ENCODE measurements around the gene MOGAT2.
"Not testable (repeated sequence)": the region's sequence is repeated elsewhere in the genome, so short reads cannot be mapped to it uniquely, and the experiment has no call there.

MOGAT2 gene

DNA sequence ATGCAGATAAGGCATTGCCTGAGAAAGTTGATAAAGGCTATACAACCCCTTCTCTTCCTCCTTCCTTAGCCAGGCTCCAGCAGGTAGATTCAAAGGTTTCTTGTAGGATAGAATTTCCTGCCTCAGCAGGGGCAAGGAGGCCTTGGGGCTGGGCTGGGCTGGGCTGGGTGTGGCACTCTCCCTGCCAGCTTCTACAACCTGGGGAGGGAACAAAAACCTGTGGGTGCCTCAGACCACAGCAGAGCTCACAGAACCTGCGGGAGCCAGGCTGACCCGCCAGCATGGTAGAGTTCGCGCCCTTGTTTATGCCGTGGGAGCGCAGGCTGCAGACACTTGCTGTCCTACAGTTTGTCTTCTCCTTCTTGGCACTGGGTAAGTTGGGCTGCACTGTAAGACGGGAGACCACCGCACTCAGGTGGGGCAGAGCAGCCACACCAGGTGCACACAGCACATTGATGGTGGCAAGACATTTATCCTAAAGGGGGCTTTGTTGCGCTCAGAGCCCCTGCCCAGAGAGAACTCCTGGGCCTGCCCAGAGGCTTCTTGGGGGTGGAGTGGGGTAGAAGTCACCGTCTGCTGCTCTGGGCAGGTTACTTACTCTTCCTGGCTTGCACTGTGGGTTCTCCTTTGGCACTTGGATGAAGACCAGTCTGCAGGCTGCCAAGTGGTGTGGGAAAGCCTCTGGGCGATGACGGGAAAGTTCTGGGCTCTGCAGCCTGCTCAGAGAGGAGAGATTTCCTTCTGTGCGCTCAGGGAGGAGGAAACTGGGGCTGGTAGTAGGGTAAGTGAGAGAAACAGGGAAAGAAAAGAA lies at the start of gene MOGAT2:
Gene MOGAT2, plus strand, starts transcription at position 231 of the 811 bp plus-strand sequence. Its CDS starts 51 bp downstream, at position 282.
- DNase-seq (ENCODE audit: low read depth in 3 of 3): no peak

DNA sequence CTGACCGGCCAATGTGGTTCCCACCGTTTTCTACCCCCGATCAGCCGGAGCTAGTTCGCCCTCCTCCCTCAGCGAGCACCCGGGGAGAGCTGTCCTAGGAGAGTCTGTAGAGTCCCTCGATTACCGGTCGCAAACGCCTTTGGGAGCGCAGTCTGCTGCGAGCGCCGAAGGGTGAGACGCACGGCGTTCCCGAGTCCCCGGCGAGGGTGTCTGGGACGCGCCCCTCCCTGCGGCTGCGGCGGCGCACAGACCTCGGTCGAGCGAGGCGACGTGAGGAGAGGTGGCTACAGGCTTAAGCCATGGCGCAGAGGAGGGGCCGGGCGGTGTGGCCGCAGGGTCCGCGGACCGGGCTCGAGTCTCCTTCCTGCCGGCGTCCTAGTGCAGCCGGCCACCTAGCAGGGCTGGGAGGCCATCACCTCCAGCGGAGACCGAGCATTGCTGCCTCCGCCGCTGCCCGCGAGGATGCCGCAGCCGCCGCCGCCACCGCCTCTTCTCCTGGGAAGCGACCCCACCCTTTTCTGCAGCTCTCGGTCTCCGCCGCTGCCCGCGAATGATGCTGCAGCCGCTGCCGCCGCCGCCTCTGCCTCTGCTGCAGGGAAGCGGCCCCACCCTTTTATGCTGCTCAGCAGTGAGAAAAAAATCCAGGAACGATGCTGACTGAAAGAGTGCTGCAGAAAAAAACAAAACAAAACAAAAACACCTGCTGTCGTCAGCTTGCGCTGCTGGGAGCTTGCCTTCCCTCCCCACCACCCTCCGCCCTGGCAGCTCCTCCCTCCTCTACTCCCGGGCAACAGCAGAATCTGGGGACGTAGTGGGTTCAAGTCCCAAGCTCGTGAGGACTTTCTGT lies 49.0 kb upstream of the MOGAT2 start, which contains the start of gene MAP6:
Gene MAP6, minus strand, starts transcription at position 588 of the 847 bp plus-strand sequence. CDS start 669 bp downstream, outside the sequence.
- DNase-seq (ENCODE audit: low read depth in 3 of 3): no peak

DNA sequence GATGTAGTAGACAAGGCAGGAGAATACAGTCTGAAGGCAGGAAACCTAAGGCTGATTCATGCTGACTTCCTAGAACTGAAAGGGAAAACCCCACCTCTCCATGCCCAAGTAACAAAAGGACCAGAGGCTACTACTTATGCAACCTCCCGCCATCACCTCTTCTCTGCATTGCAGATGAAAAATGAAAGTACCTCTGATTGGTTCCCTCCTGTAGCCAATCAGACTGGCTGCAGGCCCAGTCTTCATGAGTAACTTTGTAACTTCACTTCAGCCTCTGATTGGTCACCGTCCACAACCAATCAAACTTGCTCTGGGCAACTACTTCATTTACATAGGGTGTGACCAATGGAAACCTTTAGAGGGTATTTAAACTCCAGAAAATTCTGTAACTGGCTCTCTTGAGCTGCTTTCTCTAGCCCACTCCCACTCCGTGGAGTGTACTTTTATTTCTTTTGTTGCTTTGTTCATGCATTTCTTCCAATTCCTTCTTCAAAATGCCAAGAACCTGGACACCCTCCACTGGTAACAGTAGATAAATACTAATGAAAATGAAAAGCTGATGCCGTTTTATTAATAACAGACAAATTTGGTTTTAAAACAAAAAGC lies 43.6 kb upstream of the MOGAT2 start:
- DNase-seq (ENCODE audit: low read depth in 3 of 3): no peak

DNA sequence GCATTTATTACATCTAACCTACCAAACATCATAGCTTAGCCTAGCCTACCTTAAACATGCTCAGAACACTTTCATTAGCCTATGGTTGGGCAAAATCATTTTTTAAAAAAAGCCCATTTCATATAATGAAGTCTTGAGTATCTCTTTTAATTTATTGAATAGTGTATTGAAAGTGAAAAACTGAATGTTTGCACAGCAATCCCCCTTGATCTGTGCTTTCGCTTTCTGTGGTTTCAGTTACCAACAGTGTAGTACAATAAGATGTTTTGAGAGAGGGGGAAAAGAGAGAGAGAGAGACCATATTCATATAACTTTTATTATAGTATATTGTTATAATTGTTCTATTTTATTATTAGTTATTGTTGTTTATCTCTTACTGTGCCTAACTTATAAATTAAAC lies 40.4 kb upstream of the MOGAT2 start:
- DNase-seq (ENCODE audit: low read depth in 3 of 3): no peak

DNA sequence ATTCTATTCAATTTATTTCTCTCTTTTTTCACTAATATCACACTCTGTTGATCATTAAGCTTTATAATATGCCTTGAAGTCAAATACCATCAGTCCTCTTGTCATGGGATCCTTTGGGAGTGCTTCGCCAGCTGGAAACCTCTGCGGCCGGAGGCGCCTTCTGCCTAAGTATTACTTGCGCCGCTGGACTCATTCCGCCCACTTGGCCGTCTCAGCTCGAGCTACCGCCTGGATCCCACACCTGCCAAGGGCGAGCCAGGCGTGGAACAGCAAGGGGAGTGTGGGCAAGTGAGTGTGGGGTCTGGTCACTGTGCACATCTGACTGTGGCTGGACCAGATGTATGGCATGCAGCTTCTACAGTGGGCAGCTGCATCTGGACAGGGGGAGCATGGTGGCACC lies 39.7 kb upstream of the MOGAT2 start:
- DNase-seq (ENCODE audit: low read depth in 3 of 3): no peak

DNA sequence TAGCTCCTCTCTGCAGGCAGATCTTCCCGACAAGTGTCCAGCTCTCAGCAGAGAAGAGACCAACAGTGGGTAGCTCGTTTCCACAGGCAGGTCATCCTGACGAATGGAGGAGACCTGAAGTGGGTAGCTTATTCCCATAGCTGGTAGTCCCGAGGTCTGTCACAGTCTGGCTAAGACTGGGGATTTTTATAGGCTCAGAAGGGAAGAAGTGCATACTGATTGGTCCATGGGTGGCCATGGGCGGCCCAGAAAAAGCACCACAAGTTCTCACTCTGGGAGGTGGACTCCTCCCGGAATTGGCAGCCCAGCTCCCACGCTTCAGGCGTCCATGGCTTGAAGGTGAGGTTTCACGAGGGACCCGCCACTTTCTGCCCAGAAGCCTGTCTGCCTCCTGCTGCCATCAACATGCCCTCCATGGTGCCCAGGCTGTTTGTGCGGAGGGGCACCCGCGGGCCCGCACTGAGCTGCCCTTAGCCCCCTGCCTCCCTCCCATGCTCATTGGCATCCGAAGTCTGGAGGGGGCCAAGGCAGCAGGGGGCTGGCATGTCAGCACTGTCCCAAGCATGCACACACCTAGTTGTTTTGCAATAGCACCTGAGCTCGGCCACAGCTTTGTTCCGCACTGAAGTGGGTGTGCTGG lies 38.9 kb upstream of the MOGAT2 start:
- DNase-seq (ENCODE audit: low read depth in 3 of 3): no peak

DNA sequence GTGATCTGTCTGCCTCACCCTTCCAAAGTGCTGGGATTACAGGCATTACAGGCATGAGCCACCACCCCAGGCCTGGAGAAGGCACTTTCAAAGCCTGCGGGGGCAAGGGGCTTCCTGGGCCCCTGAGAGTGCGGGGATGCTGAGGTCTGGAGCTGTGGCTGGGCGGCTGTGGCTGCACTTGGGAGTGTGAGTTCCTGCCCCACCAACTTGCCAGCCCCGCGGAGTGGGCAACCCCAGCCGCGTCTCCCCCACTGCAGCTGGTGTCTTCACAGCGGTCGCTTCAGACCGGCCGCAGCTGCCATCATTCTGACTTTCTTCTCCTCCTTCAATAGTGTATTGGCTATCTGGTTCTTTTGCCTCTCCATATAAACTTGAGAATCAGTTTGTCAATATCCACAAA lies 38.1 kb upstream of the MOGAT2 start:
- DNase-seq (ENCODE audit: low read depth in 3 of 3): no peak

DNA sequence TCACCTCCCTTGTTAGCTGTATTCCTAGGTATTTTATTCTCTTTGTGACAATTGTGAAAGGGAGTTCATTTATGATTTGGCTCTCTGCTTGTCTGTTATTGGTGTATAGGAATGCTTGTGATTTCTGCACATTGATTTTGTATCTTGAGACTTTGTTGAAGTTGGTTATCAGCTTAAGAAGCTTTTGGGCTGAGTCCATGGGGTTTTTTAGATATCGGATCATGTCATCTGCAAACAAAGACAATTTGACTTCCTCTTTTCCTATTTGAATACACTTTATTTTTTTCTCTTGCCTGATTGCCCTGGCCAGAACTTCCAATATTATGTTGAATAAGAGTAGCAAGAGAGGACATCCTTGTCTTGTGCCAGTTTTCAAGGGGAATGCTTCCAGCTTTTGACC lies 33.8 kb upstream of the MOGAT2 start:
- not testable (repeated sequence) for DNase-seq (ENCODE audit: low read depth in 3 of 3)

DNA sequence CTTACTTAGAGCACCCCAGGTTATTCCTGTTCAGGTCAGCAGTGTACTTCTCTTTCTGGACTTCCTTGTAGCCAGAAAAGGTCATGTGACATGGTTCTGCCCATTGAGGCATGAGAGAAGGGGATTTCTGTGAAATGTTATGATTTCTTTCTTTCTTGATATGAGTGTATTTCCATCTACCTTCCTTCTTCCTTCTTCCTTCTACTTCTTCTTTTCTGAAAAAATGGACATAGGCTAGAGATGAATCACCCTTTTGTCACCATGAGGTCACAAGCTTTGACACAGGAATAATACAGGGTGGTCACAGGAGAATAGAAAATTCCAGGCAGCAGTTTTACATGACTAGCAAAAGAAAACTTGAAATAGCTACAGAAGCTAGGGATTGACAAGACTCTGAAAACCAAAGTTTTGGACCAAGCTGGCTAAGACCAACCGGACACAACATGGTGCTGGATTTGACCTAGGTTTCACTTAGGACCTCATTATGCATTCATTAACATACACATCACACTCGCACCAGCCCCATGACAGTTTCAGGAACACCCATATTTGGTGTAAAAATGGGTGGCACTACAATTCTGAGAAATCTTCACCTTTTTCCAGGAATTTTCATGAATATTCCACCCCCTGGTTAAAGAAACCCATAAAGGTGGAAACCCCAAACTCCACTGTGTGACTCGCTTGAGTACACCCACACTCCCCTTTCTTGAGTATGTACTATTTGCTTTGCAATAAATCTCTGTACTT lies 27.6 kb upstream of the MOGAT2 start:
- no peak for DNase-seq (ENCODE audit: low read depth in 3 of 3)

DNA sequence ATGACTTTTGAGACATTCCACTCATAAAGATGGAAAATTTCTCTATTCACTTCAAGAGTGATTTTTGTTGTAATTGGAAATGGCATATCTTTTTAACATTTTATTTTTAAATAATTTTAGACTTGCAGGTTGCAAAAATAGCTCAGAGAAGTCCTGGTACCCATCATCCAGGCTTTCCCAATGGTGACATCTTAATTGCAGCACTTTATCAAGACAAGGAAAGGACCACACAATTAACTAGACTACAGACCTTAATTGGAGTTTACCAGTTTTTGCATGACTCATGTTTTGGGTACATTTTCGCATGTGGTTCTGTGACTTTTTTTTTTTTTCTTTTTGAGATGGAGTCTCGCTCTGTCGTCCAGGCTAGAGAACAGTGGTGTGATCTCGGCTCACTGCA lies 25.8 kb upstream of the MOGAT2 start:
- DNase-seq (ENCODE audit: low read depth in 3 of 3): no peak

DNA sequence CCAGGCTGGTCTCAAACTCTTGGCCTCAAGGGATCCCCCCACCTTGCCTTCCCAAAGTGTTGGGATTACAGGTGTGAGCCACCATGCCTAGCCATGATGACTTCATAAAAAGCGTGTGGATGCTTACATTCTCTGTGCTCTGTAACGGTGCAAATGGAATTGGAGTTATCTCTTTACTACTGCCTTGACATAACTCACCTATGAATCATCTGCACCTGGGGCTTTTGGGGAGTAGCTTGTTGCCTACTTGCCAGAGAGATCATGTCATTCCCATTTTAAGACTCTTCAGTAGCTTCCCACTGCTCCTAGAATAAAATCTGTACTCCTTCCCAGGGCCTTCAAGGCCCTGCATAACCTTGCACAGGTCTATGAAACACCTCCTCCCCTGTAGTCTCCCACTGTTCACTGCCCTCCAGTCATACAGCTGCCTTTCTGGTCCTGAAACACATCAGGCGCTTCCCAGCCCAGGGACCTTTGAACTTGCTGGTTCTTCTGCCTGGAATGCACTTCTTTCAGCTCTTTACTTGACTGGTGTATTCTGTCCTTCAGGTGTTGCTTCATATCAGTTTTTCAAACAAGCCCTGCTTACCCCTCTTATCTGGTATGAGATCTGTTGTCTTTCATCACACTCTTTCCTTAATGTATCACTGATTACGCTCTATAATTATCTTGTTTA lies 19.6 kb upstream of the MOGAT2 start:
- no peak for DNase-seq (ENCODE audit: low read depth in 3 of 3)

DNA sequence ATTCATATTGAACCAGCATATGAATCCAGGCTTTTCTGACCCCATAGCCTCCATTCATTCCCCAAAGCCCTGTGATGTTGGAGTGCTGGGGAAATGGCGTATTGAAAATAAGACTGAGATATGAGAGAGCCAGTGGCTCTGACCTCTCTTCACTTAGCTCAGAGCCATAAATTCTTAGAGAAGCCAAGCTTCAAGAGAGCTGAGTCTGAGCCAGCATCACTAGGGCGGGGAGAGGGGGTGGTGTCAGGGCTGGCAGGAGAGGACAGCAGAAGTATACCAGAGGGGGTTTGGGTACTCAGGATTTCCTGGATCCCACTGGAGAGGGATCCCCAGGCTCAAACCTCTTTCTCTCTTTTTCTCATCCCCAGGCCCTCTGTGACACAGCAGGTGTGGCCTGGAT lies 16.7 kb upstream of the MOGAT2 start:
- DNase-seq (ENCODE audit: low read depth in 3 of 3): no peak

DNA sequence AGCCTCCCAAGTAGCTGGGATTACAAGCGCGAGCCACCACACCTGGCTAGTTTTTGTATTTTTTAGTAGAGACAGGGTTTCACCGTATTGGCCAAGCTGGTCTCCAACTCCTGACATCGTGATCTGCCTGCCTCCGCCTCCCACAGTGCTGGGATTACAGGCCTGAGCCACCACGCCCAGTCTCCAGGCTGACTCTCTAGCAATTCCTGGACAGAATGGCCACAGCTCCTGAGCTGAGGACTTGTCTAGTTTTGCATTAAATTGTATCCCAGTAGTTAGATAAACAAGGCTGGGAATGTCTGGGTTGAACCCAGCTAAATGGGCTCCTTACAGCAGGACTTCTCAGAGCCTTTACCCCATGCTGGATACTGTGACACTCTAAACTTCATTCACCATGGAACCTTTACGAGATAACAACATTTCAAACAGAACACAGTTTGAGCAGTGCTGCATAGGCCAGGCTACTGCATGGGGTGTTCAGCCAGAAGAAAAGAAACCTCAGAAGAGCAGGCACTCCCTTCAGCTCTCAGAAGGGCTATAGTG lies 13.9 kb upstream of the MOGAT2 start:
- DNase-seq (ENCODE audit: low read depth in 3 of 3): no peak

DNA sequence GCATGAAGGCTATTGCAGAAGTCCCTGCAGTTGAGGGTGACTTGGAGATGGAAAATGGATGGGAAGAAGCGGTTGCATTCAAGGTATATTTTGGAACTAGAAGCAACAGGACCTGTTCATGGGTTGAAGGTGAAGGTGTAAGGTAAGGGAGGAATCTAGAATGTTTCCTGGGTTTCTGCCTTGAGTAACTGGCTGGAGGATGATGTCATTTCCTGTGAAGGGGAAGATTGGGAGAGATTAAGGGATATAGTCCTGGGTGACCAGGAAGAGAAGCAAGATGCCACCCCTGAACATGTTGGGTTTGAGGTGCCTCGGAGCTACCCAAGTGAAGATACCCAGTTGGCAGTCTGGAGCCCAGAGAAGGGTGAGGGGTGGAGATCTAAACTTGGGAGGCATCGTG lies 12.1 kb upstream of the MOGAT2 start:
- DNase-seq (ENCODE audit: low read depth in 3 of 3): no peak

DNA sequence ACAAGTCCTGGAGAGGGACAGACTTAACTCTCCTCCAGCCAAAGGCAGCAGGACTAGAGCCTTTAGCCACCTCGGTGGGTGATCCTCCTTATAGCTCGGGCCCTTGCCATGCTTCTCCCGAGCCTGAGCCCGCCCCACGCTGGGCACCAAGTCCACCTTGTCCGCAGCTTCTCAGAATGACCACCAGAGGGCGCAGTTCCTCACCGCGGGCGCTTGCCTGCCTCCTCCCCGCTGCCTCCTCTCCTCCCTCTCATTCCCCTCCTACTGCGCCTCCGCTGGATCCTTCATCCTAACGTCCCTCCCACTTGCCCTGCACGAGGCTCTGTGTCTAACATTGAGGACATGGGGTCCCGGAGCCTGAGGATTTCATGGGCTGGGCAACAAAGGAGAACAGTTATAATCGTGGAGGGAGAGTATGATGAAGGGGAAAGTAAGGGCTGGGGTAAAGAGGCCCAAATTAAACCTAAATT lies 11.3 kb upstream of the MOGAT2 start:
- DNase-seq (ENCODE audit: low read depth in 3 of 3): peak; percentile 33 to 46 (median 44)

DNA sequence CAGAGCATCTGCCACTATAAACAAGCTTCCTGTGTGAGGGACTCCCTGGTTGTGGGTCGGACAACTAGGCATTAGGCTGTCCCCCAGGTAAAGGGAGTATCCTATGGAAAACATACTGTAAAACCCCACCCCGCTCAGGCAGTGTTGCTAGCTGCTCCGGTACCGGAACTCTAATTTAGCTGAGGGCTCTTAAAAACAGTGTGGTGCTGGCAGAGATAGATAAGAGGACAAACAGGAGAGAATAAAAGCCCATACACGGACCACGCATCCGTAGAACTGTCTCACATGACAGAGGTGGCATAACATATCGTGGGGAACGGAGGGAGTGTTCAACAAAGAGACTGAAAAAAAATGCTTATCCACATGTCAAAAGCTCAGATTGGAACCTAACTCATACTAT lies 3.4 kb upstream of the MOGAT2 start:
- DNase-seq (ENCODE audit: low read depth in 3 of 3): no peak

DNA sequence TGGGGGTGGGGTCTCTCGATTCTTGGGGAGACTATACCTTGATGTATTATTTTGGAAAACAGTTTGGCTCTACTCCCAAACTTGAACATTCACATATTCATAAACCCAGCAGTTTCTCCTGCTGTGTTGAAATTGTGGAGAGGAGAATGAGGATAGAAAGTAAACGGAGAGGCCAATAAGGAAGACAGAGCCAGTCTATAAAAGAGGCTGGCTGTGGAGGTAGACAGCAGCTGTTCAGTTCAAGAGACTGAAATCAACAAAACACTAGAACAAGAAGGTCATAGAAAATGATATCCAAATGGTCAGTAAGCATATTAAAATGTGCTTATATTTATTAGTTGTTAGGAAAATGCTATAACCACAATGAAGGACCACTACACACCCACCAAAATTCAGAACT lies 1.9 kb upstream of the MOGAT2 start:
- DNase-seq (ENCODE audit: low read depth in 3 of 3): no peak

DNA sequence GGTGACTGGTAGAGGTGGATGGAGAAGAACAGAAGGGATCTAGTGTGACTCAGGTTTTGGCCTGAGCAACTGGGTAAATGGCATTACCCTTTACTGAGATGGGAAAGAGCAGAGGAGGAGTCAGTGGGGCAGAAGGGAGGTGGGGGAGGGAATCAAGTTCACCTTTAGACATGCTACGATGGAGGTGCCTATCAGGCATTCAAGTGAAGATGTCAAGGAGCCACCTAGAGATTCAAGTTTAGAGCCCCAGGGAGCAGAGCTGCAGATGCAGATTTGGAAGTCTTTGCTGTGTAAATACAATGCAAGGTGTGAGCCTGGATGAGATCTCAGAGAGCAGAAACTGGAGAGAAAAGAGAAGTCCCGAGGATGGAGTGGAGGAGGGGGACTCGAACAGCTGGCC lies 979 bp upstream of the MOGAT2 start:
- DNase-seq (ENCODE audit: low read depth in 3 of 3): no peak

DNA sequence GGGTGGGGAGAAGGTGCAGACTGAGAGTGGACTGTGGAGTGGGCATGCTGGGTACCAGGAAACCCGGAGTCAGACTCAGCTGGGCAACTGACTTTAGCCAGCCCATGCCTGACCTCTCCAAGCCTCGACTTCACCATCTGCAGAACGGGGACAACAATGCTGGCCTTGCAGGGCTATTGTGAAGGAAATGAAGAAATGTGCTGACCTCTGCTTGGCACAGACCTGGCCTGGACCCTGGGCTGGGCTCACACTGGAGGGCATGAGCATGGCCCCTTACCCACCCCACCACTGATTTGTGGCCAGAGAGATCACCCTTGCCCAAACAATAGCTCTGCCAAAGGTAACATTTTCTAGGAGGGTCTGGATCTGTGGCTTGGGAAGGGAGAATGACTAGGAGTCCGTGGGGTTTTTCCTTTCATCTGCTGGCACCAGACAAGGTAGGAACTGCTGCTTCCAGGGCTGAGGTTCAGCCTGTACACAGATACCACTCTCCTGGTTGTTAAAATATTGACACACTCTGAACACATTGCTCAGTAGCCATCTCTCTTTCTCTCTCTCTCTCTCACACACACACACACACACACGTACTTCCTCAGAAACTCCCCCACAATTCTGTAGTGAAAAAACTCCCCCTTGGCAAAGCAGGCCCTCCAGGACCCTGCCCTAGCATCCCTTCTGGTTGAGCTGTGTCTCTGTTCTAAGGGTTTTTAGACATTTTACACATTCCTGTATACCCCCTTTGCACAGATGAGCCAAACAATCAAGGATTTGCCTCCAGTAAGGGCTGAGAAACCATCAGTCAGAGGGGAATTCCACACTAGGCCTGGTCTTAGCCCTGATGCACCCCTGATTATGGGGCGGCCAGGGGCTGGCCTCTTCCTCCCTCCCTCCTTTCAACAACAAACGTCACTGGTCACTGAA lies 1.0 kb downstream of the MOGAT2 start:
- DNase-seq (ENCODE audit: low read depth in 3 of 3): no peak

All from stimulated activated CD4-positive, alpha-beta T cell treated with anti-CD3 and anti-CD28 coated beads, TNF-alpha, amount 100 ng/mL, for 4 hours (primary cell).